Fibroblast of villous mesenchyme (primary cell): ENCODE results near the gene RBBP8NL. TPM values are rescaled to one million over a fixed set of nuclear protein-coding genes. Genes with fewer than 3 reads are reported as not detected.

ENCODE experiments used
- DNase-seq: peaks from one replicate; pipeline ENCODE4 v3.0.0-alpha.2; 2010; ENCODE audit warnings: low read depth
- H3K4me3 ChIP-seq: 2 replicates; pipeline ENCODE4 v1.5.1; 2011; ENCODE audit warnings: low read depth, mild to moderate bottlenecking, low read length
- CTCF ChIP-seq: IDR thresholded peaks from 2 replicates; pipeline ENCODE4 v1.5.1; 2012; ENCODE audit warnings: low read depth, mild to moderate bottlenecking, low read length; ENCODE audit not compliant: insufficient read depth
- total RNA-seq: library from RNA; depleted of rRNA; stranded (reverse); fragments of >200 nt; gene quantifications from 2 replicates; pipeline ENCODE4 v1.2.3, GENCODE V29; 2012

RBBP8NL gene
- total RNA-seq, 1 donor, result not detected

GRCh38 chr20:62451156-62451767 lies 23.9 kb upstream of the RBBP8NL start:
- H3K4me3 ChIP-seq, result no peak overlapping the region
- no peak for TF ChIP-seq CTCF
- DNase-seq, result no peak

- H3K4me3 ChIP-seq, result no peak overlapping the region
- TF ChIP-seq CTCF, result no peak
- DNase-seq, result no peak
Measured at GRCh38 chr20:62449951-62450691, 22.8 kb upstream of the RBBP8NL start.

- no peak for DNase-seq
- H3K4me3 ChIP-seq, result no peak overlapping the region
- no peak for TF ChIP-seq CTCF
Measured at GRCh38 chr20:62448788-62449187, 21.4 kb upstream of the RBBP8NL start.

GRCh38 chr20:62448038-62448437 lies 20.7 kb upstream of the RBBP8NL start:
- DNase-seq, result no peak
- no peak for TF ChIP-seq CTCF
- no peak overlapping the region for H3K4me3 ChIP-seq

GRCh38 chr20:62446888-62447869 lies 19.8 kb upstream of the RBBP8NL start:
- no peak overlapping the region for H3K4me3 ChIP-seq
- no peak for DNase-seq
- TF ChIP-seq CTCF, result no peak

- H3K4me3 ChIP-seq, result no peak overlapping the region
- TF ChIP-seq CTCF, result no peak
- no peak for DNase-seq
Measured at GRCh38 chr20:62446481-62446880, 19.1 kb upstream of the RBBP8NL start.
